ENCODE results near the gene FOXK1.
"Not testable (repeated sequence)": the region's sequence is repeated elsewhere in the genome, so short reads cannot be mapped to it uniquely, and the experiment has no call there.

Gene FOXK1

GRCh38 chr7:4787947-4788626 lies 106.0 kb downstream of the FOXK1 start:
- no peak for DNase-seq

GRCh38 chr7:4788627-4789189 lies 106.6 kb downstream of the FOXK1 start:
- DNase-seq, result no peak

GRCh38 chr7:4789194-4790077 lies 107.3 kb downstream of the FOXK1 start:
- no peak for DNase-seq

GRCh38 chr7:4790078-4790465 lies 108.0 kb downstream of the FOXK1 start:
- no peak for DNase-seq

- no peak for DNase-seq
Observed at GRCh38 chr7:4790516-4790991, 108.5 kb downstream of the FOXK1 start.

- no peak for DNase-seq
Observed at GRCh38 chr7:4791101-4791737, 109.1 kb downstream of the FOXK1 start.

- DNase-seq, result peak; percentile 77 to 81
Observed at GRCh38 chr7:4791738-4792536, 109.8 kb downstream of the FOXK1 start.

GRCh38 chr7:4792537-4793126 lies 110.5 kb downstream of the FOXK1 start:
- DNase-seq, result no peak

GRCh38 chr7:4793385-4793993 lies 111.4 kb downstream of the FOXK1 start:
- not testable (repeated sequence) for DNase-seq

- DNase-seq, result not testable (repeated sequence)
Observed at GRCh38 chr7:4794171-4794570, 112.1 kb downstream of the FOXK1 start.

GRCh38 chr7:4794591-4795350 lies 112.7 kb downstream of the FOXK1 start:
- no peak for DNase-seq

- no peak for DNase-seq
Observed at GRCh38 chr7:4796453-4796852, 114.4 kb downstream of the FOXK1 start.

- peak; percentile 48 to 59 for DNase-seq
Observed at GRCh38 chr7:4797858-4798705, 116.0 kb downstream of the FOXK1 start.

GRCh38 chr7:4798706-4799235 lies 116.7 kb downstream of the FOXK1 start:
- no peak for DNase-seq

- DNase-seq, result no peak
Observed at GRCh38 chr7:4799508-4800268, 117.6 kb downstream of the FOXK1 start.

- no peak for DNase-seq
Observed at GRCh38 chr7:4800487-4800886, 118.4 kb downstream of the FOXK1 start.

GRCh38 chr7:4800926-4801838 lies 119.1 kb downstream of the FOXK1 start:
- DNase-seq, result no peak

GRCh38 chr7:4801839-4802231 lies 119.7 kb downstream of the FOXK1 start:
- no peak for DNase-seq

All from CD4-positive, alpha-beta T cell treated with Interleukin-4 for 1 hour (primary cell).